GM12873 (cell line): ENCODE measurements around the gene NPM1.

ENCODE experiments used
- TF ChIP-seq, protein P1 (sequence below): IDR thresholded peaks from 2 replicates; pipeline ENCODE4 v1.5.1; 2012; ENCODE audit warnings: low read depth, mild to moderate bottlenecking, moderate library complexity, low read length, control low read depth; ENCODE audit not compliant: insufficient read depth; ENCODE audit errors: missing control alignments

Gene NPM1

DNA sequence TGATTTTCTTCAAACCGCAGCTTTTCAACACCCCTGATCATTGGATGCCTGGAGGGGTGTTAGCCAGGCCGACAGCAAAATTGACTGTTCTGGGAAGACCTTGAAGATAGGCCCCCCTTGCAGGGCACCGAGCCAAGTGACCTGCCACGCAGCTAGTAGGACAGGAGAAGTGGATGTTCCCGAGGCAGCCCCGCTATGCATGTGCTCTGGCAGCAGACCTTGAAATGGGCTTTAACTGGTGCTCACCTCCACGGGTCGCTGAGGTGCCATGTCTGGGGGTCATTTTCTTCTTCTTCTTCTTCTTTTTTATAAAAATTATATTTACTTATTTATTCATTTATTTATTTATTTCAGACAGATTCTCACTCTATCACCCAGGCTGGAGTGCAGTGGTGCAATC is 44.4 kb downstream of the NPM1 start:
- TF ChIP-seq, protein P1, sequence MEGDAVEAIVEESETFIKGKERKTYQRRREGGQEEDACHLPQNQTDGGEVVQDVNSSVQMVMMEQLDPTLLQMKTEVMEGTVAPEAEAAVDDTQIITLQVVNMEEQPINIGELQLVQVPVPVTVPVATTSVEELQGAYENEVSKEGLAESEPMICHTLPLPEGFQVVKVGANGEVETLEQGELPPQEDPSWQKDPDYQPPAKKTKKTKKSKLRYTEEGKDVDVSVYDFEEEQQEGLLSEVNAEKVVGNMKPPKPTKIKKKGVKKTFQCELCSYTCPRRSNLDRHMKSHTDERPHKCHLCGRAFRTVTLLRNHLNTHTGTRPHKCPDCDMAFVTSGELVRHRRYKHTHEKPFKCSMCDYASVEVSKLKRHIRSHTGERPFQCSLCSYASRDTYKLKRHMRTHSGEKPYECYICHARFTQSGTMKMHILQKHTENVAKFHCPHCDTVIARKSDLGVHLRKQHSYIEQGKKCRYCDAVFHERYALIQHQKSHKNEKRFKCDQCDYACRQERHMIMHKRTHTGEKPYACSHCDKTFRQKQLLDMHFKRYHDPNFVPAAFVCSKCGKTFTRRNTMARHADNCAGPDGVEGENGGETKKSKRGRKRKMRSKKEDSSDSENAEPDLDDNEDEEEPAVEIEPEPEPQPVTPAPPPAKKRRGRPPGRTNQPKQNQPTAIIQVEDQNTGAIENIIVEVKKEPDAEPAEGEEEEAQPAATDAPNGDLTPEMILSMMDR, result no peak

DNA sequence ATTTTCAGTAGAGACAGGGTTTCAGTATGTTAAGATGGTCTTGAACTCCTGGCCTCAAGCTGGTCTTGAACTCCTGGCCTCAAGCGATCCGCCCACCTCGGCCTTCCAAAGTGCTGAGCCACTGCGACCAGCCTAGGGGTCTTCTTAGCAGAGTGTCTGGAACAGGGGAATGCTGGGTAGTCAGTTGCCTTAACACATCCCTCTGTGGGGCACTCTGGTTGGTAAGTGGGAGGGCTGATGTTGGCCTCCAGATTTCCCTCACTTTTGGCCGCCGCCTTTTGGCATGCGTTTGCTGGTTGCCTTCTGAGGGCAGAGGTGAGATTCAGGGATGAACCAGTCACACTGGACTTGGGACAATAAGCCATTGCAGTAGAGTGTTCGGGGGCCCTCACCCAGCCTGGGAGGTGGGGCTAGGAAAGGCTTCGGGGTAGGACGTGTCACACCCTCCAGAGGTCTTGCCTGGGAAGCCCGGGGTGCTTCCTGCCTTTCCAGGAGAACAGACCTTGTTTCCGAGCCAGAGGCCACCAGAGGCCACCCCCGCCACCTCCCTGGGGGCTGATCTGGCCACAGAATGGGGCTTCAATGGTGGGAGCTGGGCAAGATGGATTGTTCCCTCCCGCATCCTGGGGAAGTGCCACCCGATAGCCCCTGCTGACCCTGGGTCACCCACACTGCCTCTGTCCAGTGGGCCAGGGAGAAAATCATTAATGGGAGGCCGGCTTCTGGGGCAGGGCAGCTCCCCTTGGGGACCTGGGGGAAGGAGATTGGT is 45.1 kb downstream of the NPM1 start:
- TF ChIP-seq, protein P1, result no peak

DNA sequence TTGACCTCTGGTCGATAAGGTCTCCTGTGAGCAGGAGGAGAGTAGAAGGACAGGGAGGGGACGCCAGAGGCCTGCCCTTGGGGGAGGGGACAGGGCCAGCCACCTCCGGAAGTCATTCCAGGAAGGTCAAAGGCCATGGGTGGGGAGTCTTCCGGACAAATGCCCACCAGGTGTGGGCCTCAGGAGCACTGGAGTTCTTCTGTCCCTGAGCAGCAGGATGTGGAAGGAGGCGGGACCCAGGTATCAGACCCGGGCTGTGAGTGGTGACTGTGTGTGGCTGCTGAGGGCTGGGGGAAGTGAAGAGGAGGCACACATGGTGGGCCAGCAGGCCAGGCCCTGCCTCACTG is 45.7 kb downstream of the NPM1 start:
- TF ChIP-seq, protein P1, result no peak

DNA sequence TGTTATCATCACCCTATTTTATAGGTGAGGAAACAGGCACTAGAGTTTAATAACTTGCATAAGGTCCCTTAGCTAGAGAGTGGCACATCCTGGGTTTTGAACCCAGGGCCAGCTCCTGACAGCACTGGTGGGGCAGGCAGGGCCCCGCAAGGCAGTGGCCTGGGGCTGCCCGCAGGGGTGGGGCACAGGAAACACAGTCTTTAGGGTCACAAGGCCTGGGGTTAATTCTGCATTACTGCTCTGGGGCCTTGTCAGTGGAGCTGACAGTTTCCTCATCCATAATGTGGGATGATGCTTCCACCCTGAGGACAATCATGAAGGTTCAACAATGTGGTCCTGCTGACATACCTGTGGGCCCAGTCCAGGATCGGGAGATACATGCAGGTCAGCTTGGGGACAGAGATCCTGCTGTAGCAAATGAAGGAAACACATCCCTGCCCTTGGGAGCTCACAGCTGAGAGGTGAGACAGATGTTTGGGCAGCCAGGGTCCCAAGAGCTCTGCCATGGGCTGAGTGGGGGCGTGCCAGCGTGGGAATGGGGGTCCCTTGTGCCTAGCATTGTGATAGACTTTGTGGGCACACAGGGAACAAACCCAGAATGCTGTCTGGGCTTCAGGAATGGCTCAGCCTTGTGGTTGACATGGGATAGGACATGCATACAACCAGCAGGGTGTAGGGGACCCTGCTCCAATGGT is 46.5 kb downstream of the NPM1 start:
- TF ChIP-seq, protein P1, result no peak

DNA sequence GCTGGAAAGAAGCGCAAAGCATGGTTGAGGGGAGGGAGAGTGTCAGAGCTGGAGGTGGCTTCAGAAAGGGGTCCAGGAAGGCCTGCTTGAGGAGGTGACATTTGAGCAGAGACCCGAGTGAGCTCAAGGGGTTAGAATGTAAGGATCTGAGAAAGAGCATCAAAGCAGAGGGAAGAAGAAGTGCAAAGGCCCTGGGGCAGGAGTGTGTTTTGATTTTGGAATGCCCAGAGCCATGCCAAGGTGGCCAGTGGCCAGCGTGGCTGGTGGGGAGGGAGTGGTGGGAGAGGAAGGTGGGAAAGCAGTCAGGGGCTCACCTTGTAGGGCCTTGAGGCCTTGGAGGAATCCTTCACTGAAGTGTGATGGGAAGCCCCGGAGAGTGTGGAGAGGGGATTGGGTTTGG is 47.2 kb downstream of the NPM1 start:
- TF ChIP-seq, protein P1, result no peak

DNA sequence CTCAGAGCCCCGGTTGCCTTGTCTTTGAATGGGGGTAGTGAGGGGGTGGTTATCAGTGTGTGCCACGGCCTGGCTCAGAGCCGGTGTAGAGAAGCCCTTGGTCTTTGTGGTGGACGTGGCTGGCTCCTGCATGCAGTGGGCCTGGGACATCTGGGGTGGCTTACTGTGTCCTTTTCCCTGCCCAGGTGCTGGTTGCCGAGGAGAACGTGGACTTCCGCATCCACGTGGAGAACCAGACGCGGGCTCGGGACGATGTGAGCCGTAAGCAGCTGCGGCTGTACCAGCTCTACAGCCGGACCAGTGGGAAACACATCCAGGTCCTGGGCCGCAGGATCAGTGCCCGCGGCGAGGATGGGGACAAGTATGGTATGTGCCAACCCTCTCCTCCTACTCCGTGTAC is 48.3 kb downstream of the NPM1 start:
- TF ChIP-seq, protein P1, result no peak

DNA sequence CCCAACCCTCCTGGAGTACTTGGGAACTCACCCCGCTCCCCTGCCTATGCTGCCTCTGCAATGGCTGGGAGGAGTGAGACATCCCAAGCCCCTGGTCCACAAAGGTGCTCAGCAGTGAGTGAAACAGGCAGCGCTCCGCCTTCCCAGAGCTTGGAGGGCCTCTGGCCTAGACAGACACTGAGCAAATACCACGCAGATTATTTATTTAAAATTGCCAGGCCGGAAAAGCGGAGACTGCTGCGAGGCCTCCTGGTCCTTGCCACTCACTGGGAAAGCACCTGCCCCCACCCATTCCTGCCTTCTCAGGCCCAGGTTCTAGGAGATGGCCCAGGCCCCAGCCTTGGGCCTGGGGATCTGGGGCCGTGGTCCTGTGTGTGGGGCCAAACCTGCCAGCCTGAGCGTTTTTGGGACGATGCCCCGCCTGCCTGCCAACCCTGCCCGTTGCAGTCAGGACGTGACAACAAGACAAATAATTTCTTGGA is 49.2 kb downstream of the NPM1 start:
- TF ChIP-seq, protein P1, result no peak
